Mucosa of descending colon (tissue), 3 donors: ENCODE measurements around the gene PRDX6. TPM values are rescaled to one million over a fixed set of nuclear protein-coding genes. Genes with fewer than 3 reads are reported as not detected.
"Not testable (repeated sequence)": the region's sequence is repeated elsewhere in the genome, so short reads cannot be mapped to it uniquely, and the experiment has no call there.

Source experiments
- ATAC-seq: fragments of 200-7000 bp; cut with Tn5 transposase; one replicate; pipeline ENCODE4 v1.9.1; 2020; ENCODE audit warnings: mild to moderate bottlenecking, moderate library complexity
- DNase-seq, 3 donors: peaks; one replicate each; pipeline ENCODE4 v3.0.0-alpha.2; 2020
- H3K36me3 ChIP-seq: fragments of 200-600 bp; one replicate; pipeline ENCODE4 v1.8.0; 2021; ENCODE audit warnings: low read depth, mild to moderate bottlenecking
- H3K4me1 ChIP-seq: fragments of 200-600 bp; one replicate; pipeline ENCODE4 v1.8.0; 2021; ENCODE audit warnings: low read depth, mild to moderate bottlenecking
- H3K4me3 ChIP-seq: fragments of 200-600 bp; one replicate; pipeline ENCODE4 v1.8.0; 2021; ENCODE audit warnings: mild to moderate bottlenecking
- H3K9me3 ChIP-seq: fragments of 200-600 bp; one replicate; pipeline ENCODE4 v1.8.0; 2021; ENCODE audit warnings: mild to moderate bottlenecking
- CTCF ChIP-seq: fragments of 200-600 bp; IDR thresholded peaks from one replicate; pipeline ENCODE4 v1.8.0; 2022; ENCODE audit warnings: antibody characterized with exemption, mild to moderate bottlenecking
- intact Hi-C, 2 donors: fragments of 100-400 bp; cut with DNase I in 1 of 2; cut with micrococcal nuclease in 1 of 2; formaldehyde crosslinking; loops; one replicate each; pipeline versions ENCODE4 v1.11.0 to v1.11.1; 2022; cut with DNase I, micrococcal nuclease
- total RNA-seq, 3 donors: library from RNA; stranded (reverse); fragmentation: NEBNext Ultra II Directional in 2 of 3; extraction: Animal tissue kit (Norgen Biotek cat#: 25700) in 2 of 3; gene quantifications; one replicate each; pipeline versions ENCODE4 v1.2.1 to v1.2.4, GENCODE V29; 2021 to 2023
- donor health status: DM: no; HTN: no; CAD: no; lungs with moderate emphysema.
- donor health status: DM: no; HTN: no; CAD: no.
- donor health status: DM: no; HTN: yes; CAD: no.

PRDX6 gene
- total RNA-seq, 3 donors from 2014 or later, result 398 to 884 (median 511) TPM

DNA sequence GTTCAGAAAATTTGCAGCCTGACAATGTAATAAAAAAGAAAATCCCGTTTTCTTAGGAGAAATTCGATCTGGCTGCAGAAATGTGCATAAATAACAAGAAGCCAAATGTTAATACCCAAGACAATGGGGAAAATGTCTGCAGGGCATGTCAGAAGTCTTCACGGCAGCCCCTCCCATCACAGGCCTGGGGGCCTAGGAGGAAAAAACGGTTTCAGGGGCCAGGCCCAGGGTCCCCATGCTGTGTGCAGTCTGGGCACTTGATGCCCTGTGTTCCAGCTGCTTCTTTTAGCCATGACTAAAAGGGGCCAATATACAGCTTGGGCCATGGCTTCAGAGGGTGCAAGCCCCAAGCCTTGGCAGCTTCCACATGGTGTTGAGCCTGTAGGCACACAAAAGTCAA, 6.5 kb upstream of the PRDX6 start:
- Histone ChIP-seq H3K9me3 (peaks cover 8% of the 10 kb centered on the region), H3K4me1 (peaks cover 22% of the 10 kb centered on the region), H3K36me3 (no peaks in the 10 kb centered on the region), H3K4me3 (no peak overlapping the region)
- no peak for TF ChIP-seq CTCF
- DNase-seq, result no peak
- intact Hi-C loops, result no loop called here
- ATAC-seq, result no peak

- intact Hi-C loops, result no loop called here
- ATAC-seq, result no peak
These were observed 3.5 kb upstream of the PRDX6 start for GRCh38 chr1:173473599-173474011.

DNA sequence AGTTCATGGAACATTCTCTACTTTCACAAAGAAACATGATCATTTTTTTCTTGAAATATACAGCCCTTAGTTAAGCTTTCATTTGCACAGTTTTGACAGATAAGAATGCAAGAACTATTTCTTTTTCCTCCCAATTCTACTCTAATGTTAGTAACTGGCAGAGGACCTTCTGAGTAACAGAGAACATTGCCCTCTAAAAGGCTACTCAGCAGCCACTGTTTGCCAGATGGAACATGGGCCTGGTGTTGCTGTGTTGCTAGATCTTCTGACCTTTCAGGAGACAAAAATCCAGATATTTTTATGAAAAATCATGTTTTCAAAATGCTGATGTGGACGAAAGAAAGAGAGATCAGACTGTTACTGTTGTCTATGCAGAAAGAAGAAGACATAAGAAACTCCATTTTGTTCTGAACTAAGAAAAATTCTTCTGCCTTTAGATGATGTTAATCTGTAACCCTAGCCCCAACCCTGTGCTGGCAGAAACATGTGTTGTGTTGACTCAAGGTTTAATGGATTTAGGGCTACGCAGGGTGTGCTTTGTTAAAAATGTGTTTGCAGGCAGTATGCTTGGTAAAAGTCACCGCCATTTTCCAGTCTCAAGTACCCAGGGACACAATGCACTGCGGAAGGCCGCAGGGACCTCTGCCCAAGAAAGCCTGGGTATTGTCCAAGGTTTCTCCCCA, 2.9 kb upstream of the PRDX6 start:
- no peaks in the 10 kb centered on the region for H3K36me3 ChIP-seq
- DNase-seq (peak in 2 of 3 donors; percentile 38 to 46), ATAC-seq (no peak)
- H3K9me3 ChIP-seq, result peaks cover 8% of the 10 kb centered on the region
- intact Hi-C loops, result no loop called here
- no peak for TF ChIP-seq CTCF
- H3K4me1 ChIP-seq, result peaks cover 31% of the 10 kb centered on the region
- H3K4me3 ChIP-seq, result no peak overlapping the region

More at GRCh38 chr1:173473599-173474011, 3.5 kb upstream of the PRDX6 start:
- peaks cover 25% of the 10 kb centered on the region for H3K4me1 ChIP-seq
- peaks cover 8% of the 10 kb centered on the region for H3K9me3 ChIP-seq
- no peak for DNase-seq
- no peak for TF ChIP-seq CTCF
- no peaks in the 10 kb centered on the region for H3K36me3 ChIP-seq
- no peak overlapping the region for H3K4me3 ChIP-seq

GRCh38 chr1:173474780-173475421, 2.2 kb upstream of the PRDX6 start:
- not testable (repeated sequence) for ATAC-seq, H3K4me3 ChIP-seq, H3K36me3 ChIP-seq, H3K9me3 ChIP-seq
- peak; percentile 41 to 57 (median 55) for DNase-seq
- intact Hi-C loops, result loop anchor here in 1 of 2 donors (5.0 kb wide), 1 partner anchor 43 kb away; no protein-coding TSS in a partner anchor
- H3K4me1 ChIP-seq, result peaks cover 36% of the 10 kb centered on the region

DNA sequence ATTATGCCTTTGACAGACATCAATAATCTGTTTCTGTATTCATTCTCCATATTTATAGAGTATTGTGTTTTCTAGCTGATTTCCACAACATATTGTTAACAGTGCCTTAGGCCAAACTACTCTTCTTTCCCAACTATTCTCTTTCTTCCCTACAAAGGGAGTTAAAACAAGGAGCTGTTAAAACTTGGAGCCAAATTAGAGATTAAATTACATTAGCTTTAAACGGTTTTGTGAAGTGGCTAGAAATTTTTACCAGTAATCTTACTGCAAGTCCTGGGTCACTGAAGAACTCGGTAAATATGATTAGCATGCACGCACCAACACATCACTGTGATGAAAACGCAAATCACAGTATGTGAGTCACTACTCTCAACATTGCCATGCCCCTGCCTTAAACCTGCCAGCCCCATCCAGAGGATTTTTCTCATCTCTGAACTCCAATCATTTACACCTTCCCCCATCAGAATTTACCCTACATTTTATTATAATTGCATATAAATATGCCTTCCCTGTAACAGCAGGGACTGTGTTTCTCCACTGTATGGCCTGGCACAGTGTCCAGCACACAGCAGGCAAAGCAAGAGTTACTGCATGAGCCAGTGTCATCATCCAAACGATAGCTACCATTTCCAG, 1.5 kb upstream of the PRDX6 start:
- Histone ChIP-seq H3K4me1 (peaks cover 36% of the 10 kb centered on the region), H3K36me3 (no peaks in the 10 kb centered on the region), H3K9me3 (peaks cover 5% of the 10 kb centered on the region), H3K4me3 (no peak overlapping the region)
- peak; percentile 19 for ATAC-seq
- DNase-seq, result peak in 1 of 3 donors; percentile 27
- intact Hi-C loops, result loop anchor here in 1 of 2 donors (5.0 kb wide), 1 partner anchor 43 kb away; no protein-coding TSS in a partner anchor
- no peak for TF ChIP-seq CTCF

GRCh38 chr1:173476197-173476664, 904 bp upstream of the PRDX6 start:
- ATAC-seq (no peak), DNase-seq (no peak)
- Histone ChIP-seq H3K4me1 (peaks cover 36% of the 10 kb centered on the region), H3K4me3 (no peak overlapping the region), H3K9me3 (no peaks in the 10 kb centered on the region), H3K36me3 (no peaks in the 10 kb centered on the region)
- no peak for TF ChIP-seq CTCF
- intact Hi-C loops, result loop anchor here in 1 of 2 donors (5.0 kb wide), 1 partner anchor 44 kb away; no protein-coding TSS in a partner anchor
